ENCODE measurements around the gene EXOSC10. TPM values are rescaled to one million over a fixed set of nuclear protein-coding genes. Genes with fewer than 3 reads are reported as not detected.

Gene EXOSC10
- total RNA-seq, 1 donor from 2014 or later, result 49.1 TPM

- Mint-ChIP-seq H3K27ac (ENCODE audit: unreplicated experiment) (no peak overlapping the region), H3K4me3 (ENCODE audit: unreplicated experiment) (no peak overlapping the region), H3K36me3 (ENCODE audit: low read depth) (peaks cover 39% of the 10 kb centered on the region)
Observed at GRCh38 chr1:11134251-11134897, 34.7 kb upstream of the EXOSC10 start.

GRCh38 chr1:11132563-11133293 is 33.1 kb upstream of the EXOSC10 start:
- Mint-ChIP-seq H3K36me3 (ENCODE audit: low read depth) (peaks cover 38% of the 10 kb centered on the region), H3K4me1 (ENCODE audit: low read depth) (no peaks in the 10 kb centered on the region), H3K27me3 (ENCODE audit: low read depth) (no peaks in the 10 kb centered on the region), H3K9me3 (ENCODE audit: low read depth) (no peaks in the 10 kb centered on the region), H3K4me3 (ENCODE audit: unreplicated experiment) (no peak overlapping the region), H3K27ac (ENCODE audit: unreplicated experiment) (no peak overlapping the region)
- no peak for TF ChIP-seq CTCF (IDR thresholded peaks at IDR 0.05)
- DNase-seq (ENCODE audit: low spot score), result no peak

More at GRCh38 chr1:11134251-11134897, 34.7 kb upstream of the EXOSC10 start:
- no peak for DNase-seq (ENCODE audit: low spot score)
- Mint-ChIP-seq H3K4me1 (ENCODE audit: low read depth) (no peaks in the 10 kb centered on the region), H3K27me3 (ENCODE audit: low read depth) (no peaks in the 10 kb centered on the region), H3K9me3 (ENCODE audit: low read depth) (no peaks in the 10 kb centered on the region)
- no peak for TF ChIP-seq CTCF (IDR thresholded peaks at IDR 0.05)

GRCh38 chr1:11131816-11132215 is 32.1 kb upstream of the EXOSC10 start:
- TF ChIP-seq CTCF (IDR thresholded peaks at IDR 0.05), result no peak
- H3K27ac Mint-ChIP-seq (ENCODE audit: unreplicated experiment), result no peak overlapping the region
- H3K36me3 Mint-ChIP-seq (ENCODE audit: low read depth), result peaks cover 38% of the 10 kb centered on the region
- no peak for DNase-seq (ENCODE audit: low spot score)
- H3K9me3 Mint-ChIP-seq (ENCODE audit: low read depth), result no peaks in the 10 kb centered on the region
- H3K4me1 Mint-ChIP-seq (ENCODE audit: low read depth), result no peaks in the 10 kb centered on the region
- no peaks in the 10 kb centered on the region for H3K27me3 Mint-ChIP-seq (ENCODE audit: low read depth)
- H3K4me3 Mint-ChIP-seq (ENCODE audit: unreplicated experiment), result no peak overlapping the region

GRCh38 chr1:11130406-11130805 is 30.7 kb upstream of the EXOSC10 start:
- Mint-ChIP-seq H3K27me3 (ENCODE audit: low read depth) (no peaks in the 10 kb centered on the region), H3K36me3 (ENCODE audit: low read depth) (peaks cover 42% of the 10 kb centered on the region), H3K4me1 (ENCODE audit: low read depth) (no peaks in the 10 kb centered on the region), H3K27ac (ENCODE audit: unreplicated experiment) (no peak overlapping the region), H3K9me3 (ENCODE audit: low read depth) (no peaks in the 10 kb centered on the region), H3K4me3 (ENCODE audit: unreplicated experiment) (no peak overlapping the region)
- no peak for TF ChIP-seq CTCF (IDR thresholded peaks at IDR 0.05)
- DNase-seq (ENCODE audit: low spot score), result no peak

GRCh38 chr1:11129649-11130390 is 30.2 kb upstream of the EXOSC10 start:
- Mint-ChIP-seq H3K27me3 (ENCODE audit: low read depth) (no peaks in the 10 kb centered on the region), H3K36me3 (ENCODE audit: low read depth) (peaks cover 44% of the 10 kb centered on the region), H3K27ac (ENCODE audit: unreplicated experiment) (no peak overlapping the region), H3K4me3 (ENCODE audit: unreplicated experiment) (no peak overlapping the region), H3K9me3 (ENCODE audit: low read depth) (no peaks in the 10 kb centered on the region), H3K4me1 (ENCODE audit: low read depth) (no peaks in the 10 kb centered on the region)
- DNase-seq (ENCODE audit: low spot score), result no peak
- TF ChIP-seq CTCF (IDR thresholded peaks at IDR 0.05), result no peak
